ENCODE data around the gene NCAPD3.

DNA sequence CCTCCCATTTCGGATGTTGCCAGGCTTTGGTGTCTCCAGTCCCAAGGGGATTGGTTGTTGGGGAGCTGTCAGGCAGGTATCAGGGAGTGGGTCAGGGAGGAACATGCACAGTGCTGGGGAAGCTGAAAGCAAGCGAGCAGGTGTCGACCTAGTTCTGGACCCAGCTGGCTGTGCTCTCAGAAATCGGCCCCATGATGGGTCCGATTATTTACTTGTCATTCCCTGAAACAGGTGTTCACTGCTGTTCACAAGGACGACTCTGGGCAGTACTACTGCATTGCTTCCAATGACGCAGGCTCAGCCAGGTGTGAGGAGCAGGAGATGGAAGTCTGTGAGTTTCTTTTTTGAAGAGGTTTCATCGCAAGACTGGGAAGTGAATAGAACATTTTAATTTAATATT lies 78.1 kb downstream of the NCAPD3 start:
- TF ChIP-seq, protein P1, sequence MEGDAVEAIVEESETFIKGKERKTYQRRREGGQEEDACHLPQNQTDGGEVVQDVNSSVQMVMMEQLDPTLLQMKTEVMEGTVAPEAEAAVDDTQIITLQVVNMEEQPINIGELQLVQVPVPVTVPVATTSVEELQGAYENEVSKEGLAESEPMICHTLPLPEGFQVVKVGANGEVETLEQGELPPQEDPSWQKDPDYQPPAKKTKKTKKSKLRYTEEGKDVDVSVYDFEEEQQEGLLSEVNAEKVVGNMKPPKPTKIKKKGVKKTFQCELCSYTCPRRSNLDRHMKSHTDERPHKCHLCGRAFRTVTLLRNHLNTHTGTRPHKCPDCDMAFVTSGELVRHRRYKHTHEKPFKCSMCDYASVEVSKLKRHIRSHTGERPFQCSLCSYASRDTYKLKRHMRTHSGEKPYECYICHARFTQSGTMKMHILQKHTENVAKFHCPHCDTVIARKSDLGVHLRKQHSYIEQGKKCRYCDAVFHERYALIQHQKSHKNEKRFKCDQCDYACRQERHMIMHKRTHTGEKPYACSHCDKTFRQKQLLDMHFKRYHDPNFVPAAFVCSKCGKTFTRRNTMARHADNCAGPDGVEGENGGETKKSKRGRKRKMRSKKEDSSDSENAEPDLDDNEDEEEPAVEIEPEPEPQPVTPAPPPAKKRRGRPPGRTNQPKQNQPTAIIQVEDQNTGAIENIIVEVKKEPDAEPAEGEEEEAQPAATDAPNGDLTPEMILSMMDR (conservative IDR thresholded peaks at IDR 0.05), result no peak
- no peak for TF ChIP-seq EZH2 (IDR thresholded peaks at IDR 0.05; ENCODE audit: low read depth)
